ENCODE results near the gene FSTL3.
"Not testable (repeated sequence)": the region's sequence is repeated elsewhere in the genome, so short reads cannot be mapped to it uniquely, and the experiment has no call there.

FSTL3 gene

DNA sequence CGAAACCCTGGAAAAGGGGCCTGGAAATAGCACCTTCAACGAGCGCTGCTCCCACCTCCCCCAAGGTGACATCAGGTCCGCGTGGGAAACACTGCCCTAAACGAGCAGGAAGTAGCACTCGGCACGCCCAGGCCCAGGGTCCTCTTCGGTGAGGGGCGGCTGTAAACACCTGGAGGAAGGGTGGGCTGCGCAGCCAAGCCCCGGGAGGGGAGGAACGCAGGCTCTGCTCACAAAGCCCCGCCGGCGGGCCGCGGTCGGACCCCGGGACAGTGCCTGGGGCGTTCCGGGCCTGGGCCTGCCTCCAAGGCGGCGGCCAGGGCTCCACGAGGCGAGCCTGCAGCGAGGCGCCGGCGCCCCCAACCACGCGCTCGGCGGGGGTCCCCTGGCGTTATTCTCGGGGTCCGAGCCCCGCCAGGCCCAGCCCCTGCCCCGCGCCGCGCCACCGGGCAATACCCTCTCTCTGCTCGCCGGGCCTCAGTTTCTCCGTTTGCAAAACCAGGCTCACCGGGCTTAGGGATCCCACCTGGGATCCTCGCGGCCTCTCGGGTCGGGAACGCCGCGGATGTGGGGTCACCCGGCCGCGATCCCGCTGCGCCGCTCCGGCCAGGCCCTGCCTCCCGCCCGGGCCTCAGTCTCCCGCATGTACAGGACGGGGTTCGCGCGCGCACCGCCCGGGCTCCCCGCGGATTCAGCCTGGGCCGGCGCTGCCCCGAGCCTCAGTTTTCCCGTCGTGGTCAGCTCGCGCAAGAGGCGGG lies 13.8 kb upstream of the FSTL3 start:
- peak; percentile 53 for DNase-seq

DNA sequence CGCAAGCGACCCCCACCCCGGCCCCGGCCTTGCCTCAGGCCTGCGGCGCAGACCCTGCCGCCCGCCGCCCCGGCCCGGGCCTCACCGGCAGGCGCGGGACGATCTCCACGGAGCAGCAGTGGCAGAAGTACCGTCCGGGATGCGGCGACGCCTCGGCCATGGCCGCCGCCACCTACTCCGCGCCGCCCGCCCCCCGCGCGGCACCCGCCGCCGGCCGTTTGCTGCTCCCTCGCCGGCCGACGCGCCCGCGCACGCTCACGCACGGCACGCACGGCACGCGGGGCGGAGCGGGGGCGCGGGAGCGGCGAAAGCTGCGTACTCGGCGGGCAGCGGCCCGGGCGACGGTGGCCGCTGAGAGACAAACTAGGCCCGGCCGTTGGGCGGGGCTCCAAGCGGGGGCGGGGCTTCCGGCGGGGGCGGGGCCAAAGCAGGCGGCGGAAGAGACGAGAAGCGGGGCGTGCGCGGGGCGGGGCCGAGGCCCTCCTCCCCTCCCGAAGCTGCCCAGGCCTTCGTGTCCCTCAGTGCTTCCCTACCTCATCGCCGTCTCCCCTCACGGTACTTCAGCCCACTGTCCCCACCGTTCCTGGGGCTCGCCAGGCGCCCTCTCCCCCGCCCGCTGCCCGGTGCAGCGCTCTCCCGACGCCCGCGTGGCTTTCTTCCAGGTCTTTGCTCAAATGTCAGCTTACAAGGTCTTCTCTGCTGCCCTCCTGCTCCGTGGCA lies 13.1 kb upstream of the FSTL3 start, which contains the start of gene RNF126:
TSS of gene RNF126 (minus strand) at position 253 of the 720 bp plus-strand sequence. CDS start at position 160, 93 bp downstream.
- peak; percentile 89 for DNase-seq

GRCh38 chr19:663682-664117 lies 12.5 kb upstream of the FSTL3 start:
- DNase-seq, result no peak

GRCh38 chr19:664913-665443 lies 11.2 kb upstream of the FSTL3 start:
- peak; percentile 69 for DNase-seq

DNA sequence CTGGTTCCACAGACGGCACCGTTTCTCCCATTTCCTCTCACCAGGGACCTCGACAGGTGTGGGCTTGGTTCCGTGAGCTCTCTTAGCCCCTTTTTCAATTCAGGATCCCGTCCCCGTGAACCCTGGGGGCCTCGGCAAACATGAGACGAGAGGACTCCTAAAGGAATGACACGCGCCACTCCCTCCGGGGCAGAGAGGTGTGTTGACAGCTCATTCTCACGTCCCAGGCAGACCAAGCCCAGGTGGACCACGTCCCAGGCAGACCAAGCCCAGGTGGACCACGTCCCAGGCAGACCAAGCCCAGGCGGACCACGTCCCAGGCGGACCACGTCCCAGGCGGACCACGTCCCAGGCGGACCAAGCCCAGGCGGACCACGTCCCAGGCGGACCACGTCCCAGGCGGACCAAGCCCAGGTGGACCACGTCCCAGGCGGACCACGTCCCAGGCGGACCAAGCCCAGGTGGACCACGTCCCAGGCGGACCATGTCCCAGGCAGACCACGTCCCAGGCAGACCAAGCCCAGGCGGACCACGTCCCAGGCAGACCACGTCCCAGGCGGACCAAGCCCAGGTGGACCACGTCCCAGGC lies 9.1 kb upstream of the FSTL3 start:
- DNase-seq, result not testable (repeated sequence)

- not testable (repeated sequence) for DNase-seq
These were observed 7.3 kb upstream of the FSTL3 start for GRCh38 chr19:668675-669434.

DNA sequence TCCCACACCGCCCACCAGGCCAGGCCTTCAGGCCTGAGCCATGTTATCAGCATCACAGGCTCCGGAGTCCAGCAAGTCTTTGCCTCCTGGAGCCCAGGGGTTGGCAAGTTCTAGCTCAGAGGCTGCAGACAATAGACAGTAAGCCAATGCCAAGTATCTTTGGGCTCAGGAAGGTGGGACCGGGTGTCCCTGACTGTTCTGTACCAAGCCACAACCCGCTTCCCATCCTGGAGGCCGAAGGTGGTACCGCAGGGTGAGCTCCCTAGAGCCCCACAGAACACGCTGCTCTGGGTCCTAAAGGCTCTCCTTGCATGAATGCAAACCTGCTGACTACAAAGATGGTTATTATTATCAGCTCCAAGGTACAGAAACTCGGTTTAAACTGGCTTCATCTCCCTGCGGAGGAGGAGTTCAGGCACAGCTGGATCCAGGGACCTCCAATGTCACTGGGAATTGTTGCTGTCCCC lies 5.5 kb upstream of the FSTL3 start:
- DNase-seq, result no peak

DNA sequence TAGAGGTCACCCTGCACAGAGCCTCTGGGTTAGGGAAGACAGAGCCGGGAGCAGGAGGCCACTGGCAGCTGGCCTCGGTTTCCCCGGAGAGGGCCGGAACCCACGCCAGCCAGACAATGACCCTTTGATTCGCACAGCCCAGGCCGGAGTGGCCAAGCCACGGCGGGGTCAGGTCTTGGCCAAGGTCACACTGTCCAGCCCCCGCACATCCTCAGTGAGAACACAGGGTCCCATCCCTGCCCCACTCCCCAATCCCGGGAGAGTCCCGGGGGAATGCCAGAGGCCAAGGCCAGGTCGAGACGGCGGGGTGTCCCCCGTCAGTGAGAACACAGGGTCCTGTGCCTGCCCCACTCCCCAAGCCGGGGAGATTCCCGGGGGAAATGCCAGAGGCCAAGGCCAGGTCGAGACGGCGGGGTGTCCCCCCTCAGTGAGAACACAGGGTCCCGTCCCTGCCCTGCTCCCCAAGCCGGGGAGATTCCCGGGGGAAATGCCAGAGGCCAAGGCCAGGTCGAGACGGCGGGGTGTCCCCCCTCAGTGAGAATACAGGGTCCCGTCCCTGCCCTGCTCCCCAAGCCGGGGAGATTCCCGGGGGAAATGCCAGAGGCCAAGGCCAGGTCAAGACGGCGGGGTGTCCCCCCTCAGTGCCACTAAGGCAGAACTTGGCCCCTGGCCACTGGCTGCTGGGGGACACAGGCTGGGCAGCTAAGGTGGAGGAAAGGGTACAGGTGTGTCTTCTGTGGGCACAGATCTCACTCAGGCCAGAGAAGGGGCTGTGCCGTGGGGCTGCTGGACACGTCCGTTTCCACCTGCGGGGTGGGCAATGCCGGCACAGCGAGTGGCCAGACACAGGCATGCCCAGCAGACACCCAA lies 1.7 kb upstream of the FSTL3 start:
- DNase-seq, result no peak

DNA sequence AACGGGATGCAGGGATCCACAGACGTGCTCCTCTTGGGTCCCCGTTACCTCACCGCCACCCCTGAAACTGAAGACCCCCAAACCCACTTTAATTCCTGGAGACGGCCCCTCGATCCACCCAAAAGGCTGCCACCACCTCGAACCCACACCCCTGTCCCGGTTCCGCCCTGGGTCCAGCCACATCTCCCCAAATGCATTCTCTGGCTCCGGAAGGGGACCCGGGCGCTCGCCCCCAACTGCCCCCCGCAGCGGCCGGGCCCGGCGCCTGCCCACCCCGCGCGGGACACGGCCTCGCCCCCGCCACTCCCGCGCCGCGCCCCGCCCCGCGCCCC lies 219 bp upstream of the FSTL3 start:
- no peak for DNase-seq

GRCh38 chr19:677201-677600 lies 1.0 kb downstream of the FSTL3 start:
- no peak for DNase-seq

DNA sequence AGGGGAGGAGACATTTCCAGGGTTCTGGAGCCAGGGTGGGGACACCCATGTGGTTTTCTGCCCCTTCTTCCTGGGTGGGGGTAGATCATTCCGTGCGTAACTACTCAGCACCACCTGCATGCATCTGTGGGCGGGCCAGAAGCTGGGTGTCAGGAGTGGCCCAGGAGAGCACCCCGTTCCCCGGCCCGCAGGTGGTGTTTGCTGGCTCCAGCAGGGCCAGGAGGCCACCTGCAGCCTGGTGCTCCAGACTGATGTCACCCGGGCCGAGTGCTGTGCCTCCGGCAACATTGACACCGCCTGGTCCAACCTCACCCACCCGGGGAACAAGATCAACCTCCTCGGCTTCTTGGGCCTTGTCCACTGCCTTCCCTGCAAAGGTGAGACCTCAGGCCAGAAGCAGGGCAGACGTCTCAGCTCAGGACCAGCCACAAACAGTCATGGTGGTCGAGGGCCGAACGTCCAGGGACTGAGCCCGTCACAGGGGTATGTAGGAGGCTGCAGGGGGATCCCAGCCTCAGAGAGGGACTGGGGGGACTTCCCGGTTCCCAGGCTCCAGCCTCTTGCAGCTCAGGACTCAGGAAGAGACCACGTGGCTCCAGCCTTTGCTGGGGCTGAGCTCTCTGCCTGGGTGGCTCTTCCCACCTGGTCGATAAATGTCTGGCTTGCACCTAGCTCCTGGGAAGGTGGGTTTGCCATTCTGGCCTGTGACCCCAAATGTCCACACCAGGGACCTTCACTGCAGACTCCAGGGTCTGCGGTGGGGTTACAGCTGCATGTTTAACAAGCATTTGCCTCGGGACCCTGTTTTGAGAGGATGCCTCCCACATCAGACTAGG lies 1.6 kb downstream of the FSTL3 start:
- DNase-seq, result no peak

DNA sequence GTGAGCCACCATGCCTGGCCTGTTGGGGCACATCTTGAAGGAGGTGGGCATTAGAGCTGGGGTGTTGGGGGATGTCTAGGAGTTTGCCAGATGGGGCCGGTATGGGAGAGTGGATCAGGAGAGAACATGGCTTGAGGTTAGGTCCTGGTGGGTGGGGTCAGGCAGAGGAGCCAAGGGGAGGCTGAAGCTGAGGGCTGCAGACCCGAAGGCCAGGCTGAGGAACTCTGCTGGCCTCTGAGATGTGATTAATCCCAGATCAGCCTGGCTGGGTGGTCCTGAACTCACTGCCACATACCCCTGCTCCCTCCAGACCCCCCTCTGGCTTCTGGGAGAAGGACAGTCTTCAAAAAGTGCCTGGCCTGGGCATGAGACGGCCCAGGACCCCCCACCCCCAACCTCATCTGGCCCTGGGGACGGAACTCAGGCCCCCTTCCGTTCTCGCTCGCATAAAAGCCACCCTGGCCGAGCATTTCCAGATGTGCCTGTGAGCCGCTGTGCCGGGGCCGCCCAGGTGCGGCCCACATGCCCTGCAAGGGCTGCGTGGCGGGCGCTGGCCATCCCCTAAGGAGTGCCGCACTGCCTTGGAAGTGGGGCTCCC lies 2.7 kb downstream of the FSTL3 start:
- DNase-seq, result no peak

GRCh38 chr19:679418-680286 lies 3.5 kb downstream of the FSTL3 start:
- DNase-seq, result no peak

DNA sequence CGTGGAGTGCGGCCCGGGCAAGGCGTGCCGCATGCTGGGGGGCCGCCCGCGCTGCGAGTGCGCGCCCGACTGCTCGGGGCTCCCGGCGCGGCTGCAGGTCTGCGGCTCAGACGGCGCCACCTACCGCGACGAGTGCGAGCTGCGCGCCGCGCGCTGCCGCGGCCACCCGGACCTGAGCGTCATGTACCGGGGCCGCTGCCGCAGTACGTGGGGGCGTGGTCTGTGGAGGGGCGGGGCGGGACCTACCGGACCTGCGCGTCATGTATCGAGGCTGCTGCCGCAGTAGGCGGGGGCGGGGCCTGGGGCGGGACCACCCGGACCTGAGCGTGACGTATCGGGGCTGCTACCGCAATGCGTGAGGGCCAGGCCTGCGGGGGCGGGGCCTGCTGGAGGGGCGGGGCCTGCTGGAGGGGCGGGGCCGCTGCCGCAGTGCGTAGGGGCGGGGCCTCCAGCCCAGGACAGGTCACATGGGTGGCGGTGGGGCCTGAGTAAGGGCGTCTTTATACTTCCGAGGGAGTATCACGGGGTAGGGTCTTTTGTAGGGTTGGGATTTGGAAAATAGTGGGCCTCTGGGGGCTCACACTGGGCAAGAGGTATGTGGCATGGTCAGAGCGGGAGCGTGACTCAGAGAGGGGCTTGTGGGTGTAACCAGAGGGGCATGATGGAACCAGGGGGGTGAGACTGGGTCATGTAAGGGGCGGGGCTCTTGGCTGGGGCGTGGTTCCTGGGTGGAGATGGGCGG lies 4.3 kb downstream of the FSTL3 start:
- DNase-seq, result peak; percentile 99

GRCh38 chr19:681029-682019 lies 5.1 kb downstream of the FSTL3 start:
- DNase-seq, result no peak

- DNase-seq, result no peak
These were observed 6.6 kb downstream of the FSTL3 start for GRCh38 chr19:682678-683320.

GRCh38 chr19:685454-685931 lies 9.3 kb downstream of the FSTL3 start:
- no peak for DNase-seq
